GM21515 (cell line): Measurements from ENCODE around the gene GSTM4.

Source experiments
- ATAC-seq: cut with Tn5 transposase; IDR thresholded peaks from one replicate; pipeline ENCODE4 v1.9.1; 2021; ENCODE audit not compliant: unreplicated experiment

GSTM4 gene

GRCh38 chr1:109624201-109625010 lies 31.5 kb upstream of the GSTM4 start:
- no peak for ATAC-seq

GRCh38 chr1:109625176-109625575 lies 30.7 kb upstream of the GSTM4 start:
- ATAC-seq = no peak

GRCh38 chr1:109625601-109626560 lies 30.0 kb upstream of the GSTM4 start:
- no peak for ATAC-seq

- ATAC-seq = no peak
Measured at GRCh38 chr1:109626682-109627408, 29.1 kb upstream of the GSTM4 start.

- ATAC-seq = no peak
Measured at GRCh38 chr1:109627692-109628399, 28.1 kb upstream of the GSTM4 start.

GRCh38 chr1:109628540-109629321 lies 27.2 kb upstream of the GSTM4 start:
- ATAC-seq = no peak

- ATAC-seq = no peak
Measured at GRCh38 chr1:109629372-109630030, 26.4 kb upstream of the GSTM4 start.

GRCh38 chr1:109630081-109630897 lies 25.6 kb upstream of the GSTM4 start:
- no peak for ATAC-seq

- no peak for ATAC-seq
Measured at GRCh38 chr1:109630898-109631512, 24.9 kb upstream of the GSTM4 start.

GRCh38 chr1:109631513-109632505 lies 24.1 kb upstream of the GSTM4 start:
- ATAC-seq = no peak

- no peak for ATAC-seq
Measured at GRCh38 chr1:109632671-109633346, 23.1 kb upstream of the GSTM4 start.

- no peak for ATAC-seq
Measured at GRCh38 chr1:109634292-109634691, 21.6 kb upstream of the GSTM4 start.

GRCh38 chr1:109634771-109635750 lies 20.8 kb upstream of the GSTM4 start:
- no peak for ATAC-seq

GRCh38 chr1:109635862-109636200 lies 20.1 kb upstream of the GSTM4 start:
- no peak for ATAC-seq
